ENCODE results near the gene CHTF18. TPM values are rescaled to one million over a fixed set of nuclear protein-coding genes. Genes with fewer than 3 reads are reported as not detected.

CHTF18 gene
- total RNA-seq, 1 donor from 2014 or later, result 14.8 TPM

- no peak overlapping the region for H3K27ac Mint-ChIP-seq (ENCODE audit: unreplicated experiment)
- FAIRE-seq, result no peak
- no peaks in the 10 kb centered on the region for H3K4me1 ChIP-seq (ENCODE audit: insufficient read depth, low read length)
- DNase-seq (ENCODE audit: low read depth), result no peak
- no peak overlapping the region for H3K4me2 ChIP-seq (ENCODE audit: low read length)
- no peaks in the 10 kb centered on the region for H3K36me3 ChIP-seq (ENCODE audit: insufficient read depth, low read length)
- H3K9me3 Mint-ChIP-seq (ENCODE audit: unreplicated experiment), result peaks cover 6% of the 10 kb centered on the region
- H3K27ac ChIP-seq (ENCODE audit: low read depth, low read length), result no peak overlapping the region
- H3K27me3 Mint-ChIP-seq (ENCODE audit: low read depth, unreplicated experiment), result peaks cover 33% of the 10 kb centered on the region
- no peaks in the 10 kb centered on the region for H3K9me3 ChIP-seq (ENCODE audit: insufficient read depth, low read depth, low read length)
- H3K9ac ChIP-seq (ENCODE audit: low read length), result no peak overlapping the region
- no peaks in the 10 kb centered on the region for H3K4me1 Mint-ChIP-seq (ENCODE audit: low read depth, unreplicated experiment)
- H4K20me1 ChIP-seq (ENCODE audit: insufficient read depth, low read length), result no peaks in the 10 kb centered on the region
- TF ChIP-seq CTCF (IDR thresholded peaks at IDR 0.05; ENCODE audit: insufficient read depth, low read depth, low read length) (no peak), EZH2 (IDR thresholded peaks at IDR 0.05; ENCODE audit: insufficient read depth, low read length) (no peak)
- no peak overlapping the region for H3K4me3 Mint-ChIP-seq (ENCODE audit: unreplicated experiment)
- no peak overlapping the region for H2AFZ ChIP-seq (ENCODE audit: low read depth, low read length)
- H3K36me3 Mint-ChIP-seq (ENCODE audit: low read depth, unreplicated experiment), result no peaks in the 10 kb centered on the region
- no peaks in the 10 kb centered on the region for H3K79me2 ChIP-seq (ENCODE audit: insufficient read depth, low read length)
- peaks cover 9% of the 10 kb centered on the region for H3K27me3 ChIP-seq (ENCODE audit: insufficient read depth, low read length)
- H3K4me3 ChIP-seq (ENCODE audit: insufficient read depth, low read depth, low read length), result no peak overlapping the region
Observed at GRCh38 chr16:830107-830870, 41.9 kb downstream of the CHTF18 start.

GRCh38 chr16:830871-831570, 42.6 kb downstream of the CHTF18 start:
- Histone ChIP-seq H3K36me3 (ENCODE audit: insufficient read depth, low read length) (no peaks in the 10 kb centered on the region), H3K4me2 (ENCODE audit: low read length) (no peak overlapping the region), H3K4me3 (ENCODE audit: insufficient read depth, low read depth, low read length) (no peak overlapping the region), H3K27me3 (ENCODE audit: insufficient read depth, low read length) (peaks cover 2% of the 10 kb centered on the region), H3K4me1 (ENCODE audit: insufficient read depth, low read length) (no peaks in the 10 kb centered on the region), H3K27ac (ENCODE audit: low read depth, low read length) (no peak overlapping the region), H3K79me2 (ENCODE audit: insufficient read depth, low read length) (no peaks in the 10 kb centered on the region), H4K20me1 (ENCODE audit: insufficient read depth, low read length) (no peaks in the 10 kb centered on the region), H2AFZ (ENCODE audit: low read depth, low read length) (no peak overlapping the region), H3K9me3 (ENCODE audit: insufficient read depth, low read depth, low read length) (peaks cover 4% of the 10 kb centered on the region), H3K9ac (ENCODE audit: low read length) (no peak overlapping the region)
- TF ChIP-seq CTCF (IDR thresholded peaks at IDR 0.05; ENCODE audit: insufficient read depth, low read depth, low read length) (no peak), EZH2 (IDR thresholded peaks at IDR 0.05; ENCODE audit: insufficient read depth, low read length) (no peak)
- no peak overlapping the region for H3K27ac Mint-ChIP-seq (ENCODE audit: unreplicated experiment)
- H3K27me3 Mint-ChIP-seq (ENCODE audit: low read depth, unreplicated experiment), result peaks cover 27% of the 10 kb centered on the region
- H3K9me3 Mint-ChIP-seq (ENCODE audit: unreplicated experiment), result peaks cover 10% of the 10 kb centered on the region
- H3K36me3 Mint-ChIP-seq (ENCODE audit: low read depth, unreplicated experiment), result no peaks in the 10 kb centered on the region
- no peak overlapping the region for H3K4me3 Mint-ChIP-seq (ENCODE audit: unreplicated experiment)
- DNase-seq (ENCODE audit: low read depth) (no peak), FAIRE-seq (no peak)
- H3K4me1 Mint-ChIP-seq (ENCODE audit: low read depth, unreplicated experiment), result no peaks in the 10 kb centered on the region
